B cell (primary cell): ENCODE data around the gene PPM1N.

Experiments
- CTCF ChIP-seq: fragments of 200-600 bp; IDR thresholded peaks from one replicate; pipeline ENCODE4 v1.8.0; 2022; ENCODE audit warnings: antibody characterized with exemption, mild to moderate bottlenecking
- EZH2 ChIP-seq: IDR thresholded peaks from 2 replicates; pipeline ENCODE4 v1.6.1; 2012; ENCODE audit warnings: borderline replicate concordance, low read depth, mild to moderate bottlenecking, moderate library complexity, low read length; ENCODE audit not compliant: insufficient read depth, poor library complexity, severe bottlenecking

GRCh38 chr19:45467115-45467455 lies 31.2 kb upstream of the PPM1N start:
- no peak for TF ChIP-seq CTCF
- TF ChIP-seq EZH2 = no peak
